ENCODE measurements around the gene TMEM222.

TMEM222 gene

DNA sequence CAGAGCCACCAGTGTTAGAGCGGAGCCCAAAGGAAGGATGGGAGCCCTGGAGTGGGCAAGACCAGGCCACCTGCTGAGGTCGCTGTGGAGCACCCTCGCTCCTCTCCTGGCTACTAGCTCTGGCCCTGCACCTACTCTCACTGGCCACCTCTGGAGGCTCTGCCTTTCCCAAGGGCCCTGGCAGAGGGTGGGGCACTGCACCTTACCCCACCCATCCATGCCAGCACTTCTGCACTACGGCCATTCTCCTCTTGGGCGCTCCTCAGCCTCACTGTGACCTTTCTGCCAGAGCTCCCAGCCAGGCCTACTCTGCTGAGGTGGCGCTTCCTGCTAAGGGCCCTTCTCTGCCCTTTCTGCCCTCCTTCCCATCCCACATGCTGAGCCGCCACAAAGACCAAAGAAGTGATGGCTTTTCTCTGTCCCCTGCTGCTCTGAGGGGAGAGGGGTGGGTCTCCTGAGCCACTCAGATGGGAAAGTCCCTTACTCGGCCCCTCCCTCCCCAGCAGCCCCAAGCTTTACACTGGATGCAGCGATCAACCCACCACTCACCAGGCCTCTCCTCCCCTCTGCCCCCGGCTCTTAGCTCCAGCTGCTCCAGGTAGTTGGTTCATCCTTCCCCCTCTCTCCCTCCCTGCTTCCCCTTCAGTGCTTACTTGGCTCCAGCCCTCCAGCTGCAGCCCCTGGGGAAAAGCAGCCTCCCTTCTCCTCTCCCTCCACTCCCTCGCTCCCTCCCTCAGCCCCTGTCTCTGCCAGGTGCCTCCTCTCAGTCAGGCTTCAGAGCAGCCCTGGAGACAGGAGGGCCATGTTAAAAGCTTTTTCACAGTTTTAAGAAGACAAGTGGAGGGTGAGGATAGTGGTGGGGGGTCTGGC, 14.8 kb upstream of the TMEM222 start:
- DNase-seq: no peak

DNA sequence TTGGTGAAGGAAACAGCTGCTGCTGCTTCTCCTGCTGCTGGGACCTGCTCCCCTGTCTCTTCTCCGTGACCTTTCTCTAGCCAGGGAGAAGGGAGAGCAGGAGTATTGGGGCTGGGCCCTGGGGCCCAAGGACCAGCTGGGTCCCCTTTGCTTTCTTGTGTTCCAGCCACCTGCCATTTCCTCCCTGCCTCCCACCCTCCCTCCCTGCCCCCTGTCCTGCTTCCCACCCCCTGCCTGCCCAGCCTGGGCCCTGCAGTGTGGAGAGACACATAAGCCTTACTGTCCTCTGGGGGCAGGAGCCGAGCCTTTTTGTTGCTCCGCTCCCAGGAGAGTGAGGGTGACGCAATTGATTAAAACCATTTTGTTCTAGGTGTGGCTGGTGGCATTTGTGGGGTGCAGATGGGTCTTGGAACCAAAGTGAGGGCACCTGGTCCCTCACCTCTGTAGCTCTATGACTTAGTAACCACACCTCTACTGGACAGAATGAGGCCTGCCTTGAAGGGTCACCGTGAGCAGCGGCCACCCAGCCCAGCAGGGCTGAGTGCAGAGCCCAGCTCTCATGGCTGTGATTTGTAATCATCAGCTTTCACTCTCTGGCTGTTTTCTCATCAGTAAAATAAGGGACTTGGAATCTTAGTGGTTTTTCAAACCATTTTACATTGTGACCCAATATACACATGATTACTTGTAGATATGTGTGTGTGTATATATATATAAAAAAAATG, 13.9 kb upstream of the TMEM222 start:
- no peak for DNase-seq

DNA sequence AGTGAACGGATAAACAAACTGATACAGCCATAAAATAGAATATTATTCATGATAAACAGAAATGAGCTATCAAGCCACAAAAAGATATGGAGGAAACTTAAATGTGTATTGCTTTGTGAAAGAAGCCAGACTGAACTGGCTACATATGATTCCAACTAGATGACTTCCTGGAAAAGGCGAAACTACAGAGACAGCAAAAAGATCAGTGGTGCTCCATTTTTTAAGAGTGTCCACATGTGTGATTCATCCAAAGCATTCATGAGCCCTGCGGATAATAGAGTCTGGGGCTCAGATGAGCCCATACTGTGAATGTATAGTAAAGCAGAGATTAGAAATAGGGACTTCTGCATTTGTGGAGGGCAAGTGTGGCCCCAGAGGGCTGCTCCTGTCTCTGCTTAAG, 7.8 kb upstream of the TMEM222 start:
- DNase-seq: no peak

DNA sequence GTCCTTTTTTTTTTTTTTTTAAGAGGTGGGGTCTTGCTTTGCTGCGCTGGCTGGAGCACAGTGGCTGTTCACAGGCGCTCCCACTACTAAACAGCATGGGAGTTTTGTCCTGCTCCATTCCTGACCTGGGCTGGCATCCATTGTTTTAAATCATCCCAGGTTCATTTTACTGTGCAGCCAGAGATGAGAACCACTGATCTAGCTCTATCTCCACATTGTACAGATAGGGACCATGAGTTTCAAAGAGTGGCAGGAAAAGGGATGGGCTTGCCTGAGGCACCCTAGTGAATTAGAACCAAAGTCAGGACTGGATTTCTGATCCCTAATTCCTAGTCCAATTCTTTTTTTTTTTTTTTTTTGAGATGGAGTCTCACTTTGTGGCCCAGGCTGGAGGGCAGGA, 7.2 kb upstream of the TMEM222 start:
- no peak for DNase-seq

DNA sequence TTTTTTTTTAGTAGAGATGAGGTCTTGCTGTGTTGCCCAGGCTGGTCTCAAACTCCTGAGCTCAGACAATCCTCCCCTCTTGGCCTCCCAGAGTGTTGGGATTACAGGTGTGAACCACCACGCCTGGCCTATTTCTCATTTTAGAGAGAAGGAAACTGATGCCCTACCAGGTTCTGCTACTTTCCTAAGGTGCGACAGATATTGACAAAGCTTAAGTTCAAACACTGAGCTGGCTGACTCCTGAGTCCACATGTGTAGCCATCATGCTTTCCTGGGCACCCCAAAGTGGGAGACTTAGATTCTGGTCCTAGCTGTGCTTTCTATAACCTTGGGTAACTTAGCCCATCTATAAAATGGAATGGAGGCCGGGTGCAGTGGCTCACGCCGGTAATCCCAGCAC, 5.1 kb upstream of the TMEM222 start:
- DNase-seq: no peak

DNA sequence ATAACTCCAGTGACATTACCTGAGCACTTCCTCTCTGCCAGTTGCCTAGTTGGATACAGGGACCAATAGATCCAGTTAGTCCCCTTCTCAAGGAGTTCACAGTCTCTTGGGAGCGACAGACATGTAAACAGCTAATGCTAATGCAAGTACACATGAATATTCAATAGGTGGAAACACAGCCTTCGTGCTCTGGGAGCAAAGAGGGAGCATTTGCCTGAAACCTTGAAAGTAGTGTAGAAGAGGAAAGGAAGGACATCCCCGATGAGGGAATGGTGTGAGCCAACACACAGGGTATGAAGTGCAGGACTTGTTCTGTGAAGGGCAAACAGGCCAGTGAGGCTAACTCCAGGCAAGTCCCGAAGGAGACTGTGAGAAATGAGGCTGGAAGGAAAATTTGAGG, 3.8 kb upstream of the TMEM222 start:
- DNase-seq: no peak

DNA sequence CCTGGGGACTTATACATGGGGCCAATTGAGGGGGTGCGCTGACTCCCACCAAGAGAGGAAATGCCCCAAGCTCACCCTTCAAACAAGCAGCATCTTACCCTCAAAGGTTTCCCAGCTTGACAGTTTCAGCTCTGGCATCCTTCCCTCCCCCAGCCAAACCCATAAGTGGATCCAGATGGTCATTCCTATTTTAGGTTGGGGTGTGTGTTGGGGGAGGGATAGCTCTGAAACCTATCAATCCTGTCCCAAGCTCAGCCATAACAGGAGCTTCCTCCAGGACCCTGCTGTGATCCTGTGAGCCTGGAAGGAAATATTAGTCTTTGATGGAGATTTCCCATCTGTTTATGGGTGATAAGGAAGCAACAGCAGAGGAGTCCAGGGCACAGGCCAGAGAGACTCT, 3.4 kb upstream of the TMEM222 start:
- DNase-seq: no peak

DNA sequence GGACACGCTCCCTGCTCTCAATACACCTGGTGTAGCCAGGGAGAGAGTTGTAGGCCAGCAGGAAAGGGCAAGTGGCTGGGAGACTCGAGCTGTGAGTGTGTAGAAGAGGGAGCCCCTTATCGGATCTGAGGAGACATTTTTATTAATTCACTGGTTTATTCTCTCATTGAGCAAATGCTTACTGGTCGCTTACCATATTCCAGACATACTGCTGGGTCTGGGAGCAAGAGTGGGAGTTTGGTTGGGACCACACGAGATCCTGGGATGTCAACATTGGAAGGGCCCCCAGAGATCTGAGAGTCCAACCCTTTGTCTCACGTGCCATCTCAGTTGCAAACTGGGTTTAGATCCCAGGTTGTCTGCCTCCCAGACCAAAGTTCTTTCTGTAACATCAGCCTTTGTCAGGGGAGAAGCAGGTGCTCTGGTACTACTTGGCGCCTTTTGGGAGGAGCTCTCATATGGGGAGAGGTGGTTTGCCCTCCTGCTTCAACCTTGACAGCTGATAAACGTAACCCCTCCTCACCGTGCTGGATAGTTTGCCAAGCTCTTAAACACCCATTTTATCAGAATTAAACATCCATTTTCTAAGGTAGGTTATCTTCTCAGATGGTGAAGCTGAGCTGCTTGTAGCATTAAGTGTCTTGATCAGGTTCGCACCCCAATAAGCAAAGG, 742 bp downstream of the TMEM222 start:
- peak in 1 of 5 donors; percentile 13 for DNase-seq

DNA sequence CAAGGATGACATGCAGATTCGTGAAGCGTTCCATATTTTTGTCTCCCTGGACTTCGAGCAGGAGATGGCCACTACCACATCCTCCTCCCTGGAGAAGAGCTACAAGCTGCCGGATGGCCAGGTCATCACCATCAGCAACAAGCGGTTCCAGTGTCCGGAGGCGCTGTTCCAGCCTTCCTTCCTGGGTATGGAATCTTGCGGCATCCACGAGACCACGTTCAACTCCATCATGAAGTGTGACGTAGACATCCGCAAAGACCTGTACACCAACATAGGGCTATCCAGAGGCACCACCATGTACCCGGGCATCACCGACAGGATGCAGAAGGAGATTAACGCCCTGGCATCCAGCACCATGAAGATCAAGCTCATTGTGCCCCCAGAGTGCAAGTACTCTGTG, 3.3 kb downstream of the TMEM222 start:
- DNase-seq: no peak

DNA sequence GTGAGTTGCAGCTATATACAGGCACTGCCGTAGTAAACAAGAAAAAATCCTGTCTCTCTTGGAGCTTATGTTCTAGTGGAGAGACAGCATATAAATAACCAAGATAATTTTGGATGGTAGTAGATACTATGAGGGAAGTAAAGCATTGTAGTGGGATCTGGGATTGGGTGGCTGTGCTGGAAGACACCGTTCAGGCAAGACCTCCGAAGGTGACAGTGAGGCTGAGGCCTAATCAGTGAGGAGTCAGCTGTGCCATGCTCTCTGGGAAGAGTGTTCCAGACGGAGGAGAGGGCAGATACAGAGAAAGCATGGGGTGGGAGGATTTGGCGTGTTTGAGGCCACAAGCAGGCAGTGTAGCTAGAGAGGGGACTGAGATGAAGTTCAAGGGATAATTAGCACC, 6.0 kb downstream of the TMEM222 start:
- no peak for DNase-seq

DNA sequence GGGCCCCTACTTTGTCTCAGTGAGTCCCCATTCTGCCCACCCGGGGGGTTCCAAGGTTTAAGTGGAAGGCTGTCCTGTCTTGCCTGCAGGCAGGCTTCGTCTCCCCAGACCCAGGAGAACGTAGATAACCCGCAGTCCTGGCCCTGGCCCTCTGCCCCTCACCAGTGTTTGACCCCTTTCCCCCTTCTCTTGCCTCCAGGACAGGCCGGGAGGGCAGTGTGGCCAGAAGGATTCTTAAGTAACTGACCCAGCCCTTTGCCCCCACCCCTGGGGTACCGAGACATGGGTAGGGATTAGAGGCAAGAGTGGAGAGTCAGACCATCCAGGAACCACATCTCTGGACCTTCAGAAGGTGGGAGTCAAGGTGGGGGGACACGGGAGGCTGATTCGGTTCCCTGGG, 8.8 kb downstream of the TMEM222 start:
- no peak for DNase-seq

DNA sequence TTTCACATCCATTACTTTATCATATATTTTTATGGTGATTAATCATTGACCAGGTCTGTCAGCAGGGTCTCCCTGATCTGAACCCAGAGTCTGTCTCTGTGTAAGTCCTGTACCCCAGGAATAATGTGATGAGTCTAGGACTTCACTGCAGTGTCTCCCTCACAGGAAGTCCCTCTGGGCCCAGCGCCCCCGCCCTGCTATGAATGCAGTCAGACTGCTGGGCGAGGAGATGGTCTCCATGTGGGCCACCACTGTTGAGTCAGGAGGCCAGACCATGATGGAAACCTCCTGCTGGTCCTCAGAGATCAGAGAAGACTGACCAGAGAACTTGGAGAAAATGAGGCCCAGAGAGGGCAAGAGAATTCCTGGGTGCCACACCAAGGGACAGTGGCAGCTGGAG, 9.5 kb downstream of the TMEM222 start:
- no peak for DNase-seq

DNA sequence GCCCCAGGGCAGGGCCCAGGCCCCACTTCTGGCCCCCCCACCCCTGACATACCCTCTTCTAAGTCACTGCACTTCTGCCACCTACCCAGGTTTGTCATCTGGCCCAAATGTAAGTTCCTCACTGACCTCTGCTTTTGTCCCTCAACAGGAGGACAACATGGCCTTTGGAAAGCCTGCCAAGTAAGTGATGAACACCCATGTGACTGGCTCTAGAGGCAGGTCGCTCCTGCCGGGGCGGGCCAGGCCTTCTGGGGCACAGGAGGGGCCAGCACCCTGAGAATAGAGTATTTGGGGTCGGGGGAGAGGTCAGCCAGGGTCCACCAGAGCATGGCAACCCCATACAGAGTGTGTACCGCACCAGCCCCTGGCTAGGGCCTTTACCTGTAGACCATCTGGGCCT, 10.0 kb downstream of the TMEM222 start:
- no peak for DNase-seq

DNA sequence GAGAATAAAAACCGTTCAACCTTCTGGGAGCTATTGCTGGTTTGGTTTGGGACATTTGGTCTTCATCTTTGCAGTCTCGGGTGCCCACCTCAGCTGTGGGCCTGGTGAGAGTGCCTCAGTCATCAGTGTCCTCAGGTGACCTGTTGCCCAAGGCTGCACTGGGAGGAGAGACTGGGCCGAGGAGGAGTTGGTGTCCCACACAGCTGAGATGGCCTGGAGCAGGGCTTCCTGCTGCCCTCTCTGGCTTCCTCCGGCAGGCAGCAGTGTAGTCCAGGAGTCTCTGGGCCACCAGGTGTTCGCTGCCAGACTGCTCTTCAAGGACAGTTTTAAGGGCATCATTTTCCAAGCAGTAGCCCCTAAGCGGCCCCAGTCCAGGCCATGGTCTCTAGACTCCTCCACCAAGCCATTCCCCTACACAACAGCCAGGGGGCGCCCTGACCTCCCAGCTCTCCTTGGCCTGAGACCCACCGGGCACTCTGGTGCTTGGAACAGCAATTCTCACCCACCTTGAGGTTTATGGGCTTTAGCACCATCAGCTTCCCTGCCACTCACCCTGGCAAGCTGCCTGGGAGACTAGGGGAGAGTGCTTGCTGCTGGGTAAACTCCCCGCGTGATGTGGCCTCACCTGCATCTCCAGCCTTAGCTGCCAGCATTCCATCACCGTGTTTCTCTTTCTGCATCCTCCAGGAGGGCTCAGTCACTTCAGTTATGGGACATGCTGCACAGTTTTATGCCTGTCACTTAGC, 10.7 kb downstream of the TMEM222 start:
- DNase-seq: peak in 3 of 5 donors; percentile 41 to 52 (median 50)

DNA sequence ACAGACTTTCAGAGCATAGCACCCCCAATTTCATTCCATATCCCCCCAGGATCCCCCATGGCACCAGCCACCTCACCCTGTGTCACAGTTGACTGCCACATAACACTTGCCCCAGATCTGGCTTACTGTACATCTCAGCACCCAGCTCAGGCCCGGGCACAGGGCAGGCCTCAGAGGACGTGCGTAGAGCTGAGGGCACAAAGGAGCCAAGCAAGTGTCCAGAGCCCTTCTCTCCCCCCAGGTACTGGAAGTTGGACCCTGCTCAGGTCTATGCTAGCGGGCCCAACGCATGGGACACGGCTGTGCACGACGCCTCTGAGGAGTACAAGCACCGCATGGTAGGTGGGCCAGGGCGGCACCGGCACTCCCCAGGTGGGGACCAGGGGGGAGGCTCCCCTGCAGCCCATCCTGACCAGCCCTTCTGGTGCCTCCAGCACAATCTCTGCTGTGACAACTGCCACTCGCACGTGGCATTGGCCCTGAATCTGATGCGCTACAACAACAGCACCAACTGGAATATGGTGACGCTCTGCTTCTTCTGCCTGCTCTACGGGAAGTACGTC, 11.8 kb downstream of the TMEM222 start:
- DNase-seq: no peak

DNA sequence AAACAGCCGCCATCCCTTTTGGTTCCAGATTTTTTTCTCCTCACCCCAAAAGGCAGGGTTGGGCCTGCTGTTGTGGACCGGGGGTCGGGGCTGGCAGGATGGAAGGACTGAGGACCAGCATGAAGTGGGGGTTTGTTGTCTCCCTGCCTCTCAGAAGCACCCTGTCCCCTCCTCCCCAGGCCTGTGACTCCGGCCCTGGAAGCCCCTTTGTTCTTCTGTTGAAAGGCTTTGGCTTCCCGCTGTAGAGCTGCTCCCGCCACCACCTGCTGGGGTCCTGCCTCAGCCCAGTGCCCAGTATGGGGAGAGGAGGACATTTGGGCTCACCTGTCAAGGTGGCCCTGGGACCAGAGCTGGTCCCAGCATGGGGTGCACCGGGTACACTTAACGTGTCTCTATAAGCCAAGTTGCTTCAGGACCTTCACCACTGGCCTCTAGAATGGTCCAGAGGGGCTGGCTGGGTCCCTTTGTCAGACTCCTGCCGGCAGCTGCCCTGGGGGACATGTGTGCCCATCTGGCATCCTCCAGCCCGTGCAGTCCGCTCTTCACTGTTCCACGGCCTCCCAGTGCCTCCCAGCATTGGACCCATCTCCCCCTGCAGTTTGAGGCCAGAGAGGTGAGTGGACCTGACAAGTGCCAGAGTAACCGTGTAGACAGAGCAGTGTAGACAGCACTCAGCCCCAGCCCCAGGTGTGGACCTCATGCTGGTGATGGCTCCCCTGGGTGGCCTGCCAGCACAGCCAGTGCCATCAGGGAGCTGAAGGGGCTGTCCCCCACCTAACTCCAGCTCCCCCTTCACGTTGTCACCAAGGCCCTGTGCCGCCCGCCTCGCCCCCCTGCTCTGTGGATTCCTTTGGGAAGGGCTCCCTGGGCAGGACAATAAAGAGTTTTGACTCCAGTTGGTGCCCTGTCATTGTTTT, 13.8 kb downstream of the TMEM222 start:
- DNase-seq: no peak

DNA sequence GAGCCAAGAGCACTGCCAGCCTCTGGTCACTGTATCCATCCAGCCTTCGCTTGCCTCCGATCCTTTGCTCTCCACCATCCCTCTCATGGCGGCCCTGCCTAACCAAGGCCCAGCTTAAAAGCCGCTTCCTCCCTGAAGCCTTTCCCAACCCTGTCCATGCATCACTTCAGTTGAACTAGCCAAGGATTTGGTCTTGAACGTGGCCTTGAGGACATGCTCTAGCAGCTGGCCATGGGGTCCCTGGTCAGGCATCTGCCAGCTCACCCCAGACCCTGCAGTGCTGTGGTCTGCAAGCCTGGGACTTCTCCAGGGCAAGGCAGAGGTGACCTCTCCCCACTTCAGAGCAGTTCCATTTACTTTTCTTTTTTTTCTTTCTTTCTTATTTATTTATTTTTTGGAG, 14.8 kb downstream of the TMEM222 start:
- no peak for DNase-seq

DNA sequence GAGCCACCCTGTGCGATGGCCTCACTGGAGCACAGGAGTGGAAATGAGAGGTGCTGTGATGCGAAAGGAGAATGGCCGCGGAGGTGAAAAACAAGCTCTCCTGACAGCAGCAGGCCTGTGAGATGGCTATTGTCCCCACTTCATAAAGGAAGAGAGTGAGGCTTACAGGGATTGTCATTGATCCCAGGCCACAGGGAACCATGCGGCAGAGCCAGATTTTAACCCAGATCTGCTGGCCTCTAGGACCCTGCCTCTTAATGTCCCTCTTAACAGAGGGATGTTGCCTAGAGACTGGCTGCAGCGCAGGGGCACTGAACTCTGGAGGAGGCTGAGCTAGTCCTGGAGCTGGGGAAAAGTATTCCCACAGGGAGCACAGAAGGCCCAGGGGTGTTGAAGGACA, 16.8 kb downstream of the TMEM222 start:
- DNase-seq: no peak

DNA sequence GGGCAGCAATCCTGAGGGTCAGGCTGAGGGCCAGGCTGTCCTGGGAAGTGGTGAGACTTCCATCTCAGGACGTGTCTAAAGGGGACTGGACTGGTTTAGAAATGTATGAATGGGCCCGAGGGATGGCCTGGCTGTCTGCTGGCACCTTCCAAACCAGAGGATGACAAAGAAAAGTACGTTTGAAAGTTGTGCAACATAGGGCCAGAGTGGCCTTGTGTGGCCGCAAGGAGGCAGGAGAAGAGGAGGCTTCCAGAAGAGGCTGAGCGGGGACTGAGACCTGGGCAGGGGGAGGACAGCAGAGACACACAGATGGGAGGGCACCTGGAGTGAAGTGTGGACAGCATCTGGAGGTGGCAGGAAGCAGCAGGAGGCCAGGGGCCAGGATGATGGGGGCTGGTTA, 17.2 kb downstream of the TMEM222 start:
- no peak for DNase-seq

DNA sequence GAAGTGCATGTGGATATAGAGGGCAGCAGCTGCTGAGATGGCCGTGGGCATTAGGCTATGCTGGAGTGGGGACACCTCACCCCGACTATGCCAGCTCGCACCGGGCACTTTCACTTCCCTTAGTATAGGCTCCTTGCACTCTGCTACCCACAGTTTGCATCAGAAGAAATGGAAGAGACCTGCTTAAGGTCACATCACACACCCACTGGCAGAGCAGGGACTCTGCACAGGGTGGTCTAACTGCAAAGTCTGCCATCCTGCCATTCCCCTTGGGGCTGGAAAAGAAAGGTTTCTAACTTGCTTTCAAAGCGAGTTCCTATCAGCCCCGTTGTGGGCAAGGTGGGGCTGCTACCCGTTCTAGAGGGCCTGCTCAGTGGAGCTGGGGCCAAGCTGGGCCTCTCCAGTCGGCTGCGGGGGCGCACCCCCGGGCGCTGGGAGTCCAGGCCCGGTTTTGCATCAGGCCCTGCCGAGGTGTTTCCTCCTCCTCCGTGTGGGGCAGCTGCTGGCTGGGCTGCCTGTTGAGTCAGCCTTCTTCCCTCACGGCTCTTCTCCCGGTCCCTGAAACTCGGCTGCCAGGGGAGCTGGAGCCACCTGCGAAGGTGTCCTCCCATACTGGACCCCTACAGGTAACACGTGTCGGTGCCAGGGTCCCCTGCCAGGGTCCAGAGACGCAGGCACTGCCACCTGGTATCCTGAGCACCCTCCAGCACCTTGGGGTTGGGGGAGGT, 19.7 kb downstream of the TMEM222 start, which contains the start of gene SYTL1:
Gene SYTL1, plus strand, starts transcription at position 498 of the 728 bp plus-strand sequence. CDS start 3,313 bp downstream, outside the sequence.
- peak in 3 of 5 donors; percentile 42 to 81 (median 57) for DNase-seq

DNA sequence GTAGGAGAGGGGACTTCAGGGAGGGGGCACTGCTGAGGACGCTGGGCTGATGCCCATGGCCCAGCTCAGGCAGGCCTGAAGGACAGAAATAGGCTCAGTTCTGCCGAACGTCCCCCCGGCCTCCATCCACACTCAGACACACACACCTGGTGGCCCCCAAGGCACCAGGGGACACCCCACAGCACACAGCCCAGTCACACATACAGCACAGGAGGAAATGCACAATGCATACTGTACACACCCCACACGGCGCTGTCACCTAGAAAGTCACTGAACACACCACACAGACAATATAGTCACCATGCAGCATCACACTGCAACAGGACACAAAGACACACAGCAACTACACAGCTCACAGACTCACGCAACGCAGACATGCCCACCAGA, 20.4 kb downstream of the TMEM222 start:
- peak in 1 of 5 donors; percentile 65 for DNase-seq
